ENCODE data around the gene ADAMTS20.

- TF ChIP-seq, protein P1, sequence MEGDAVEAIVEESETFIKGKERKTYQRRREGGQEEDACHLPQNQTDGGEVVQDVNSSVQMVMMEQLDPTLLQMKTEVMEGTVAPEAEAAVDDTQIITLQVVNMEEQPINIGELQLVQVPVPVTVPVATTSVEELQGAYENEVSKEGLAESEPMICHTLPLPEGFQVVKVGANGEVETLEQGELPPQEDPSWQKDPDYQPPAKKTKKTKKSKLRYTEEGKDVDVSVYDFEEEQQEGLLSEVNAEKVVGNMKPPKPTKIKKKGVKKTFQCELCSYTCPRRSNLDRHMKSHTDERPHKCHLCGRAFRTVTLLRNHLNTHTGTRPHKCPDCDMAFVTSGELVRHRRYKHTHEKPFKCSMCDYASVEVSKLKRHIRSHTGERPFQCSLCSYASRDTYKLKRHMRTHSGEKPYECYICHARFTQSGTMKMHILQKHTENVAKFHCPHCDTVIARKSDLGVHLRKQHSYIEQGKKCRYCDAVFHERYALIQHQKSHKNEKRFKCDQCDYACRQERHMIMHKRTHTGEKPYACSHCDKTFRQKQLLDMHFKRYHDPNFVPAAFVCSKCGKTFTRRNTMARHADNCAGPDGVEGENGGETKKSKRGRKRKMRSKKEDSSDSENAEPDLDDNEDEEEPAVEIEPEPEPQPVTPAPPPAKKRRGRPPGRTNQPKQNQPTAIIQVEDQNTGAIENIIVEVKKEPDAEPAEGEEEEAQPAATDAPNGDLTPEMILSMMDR (IDR thresholded peaks at IDR 0.05; ENCODE audit: insufficient read depth, low read length, poor library complexity, severe bottlenecking), result no peak
- no peak for TF ChIP-seq EZH2phosphoT487 (conservative IDR thresholded peaks at IDR 0.05; ENCODE audit: low read length)
Measured at GRCh38 chr12:43436597-43436996, 115.4 kb downstream of the ADAMTS20 start.
